CD8-positive, alpha-beta memory T cell (primary cell): Measurements from ENCODE around the gene SPDYE8. TPM values are rescaled to one million over a fixed set of nuclear protein-coding genes. Genes with fewer than 3 reads are reported as not detected.
"Not testable (repeated sequence)": the region's sequence is repeated elsewhere in the genome, so short reads cannot be mapped to it uniquely, and the experiment has no call there.

ENCODE experiments used
- CTCF ChIA-PET: fragments of 350-600 bp; sonication (Branson Sonifier 250); formaldehyde crosslinking; loops from one replicate; lab custom pipeline; 2021; ENCODE audit warnings: antibody characterized with exemption; lab: Charles Lee
- POLR2A ChIA-PET: fragments of 350-600 bp; sonication (Branson Sonifier 250); formaldehyde crosslinking; loops from one replicate; lab custom pipeline; 2021; ENCODE audit warnings: antibody characterized with exemption; lab: Charles Lee
- DNase-seq, 5 donors: peaks; one replicate each; pipeline versions ENCODE4 v3.0.0 to v3.0.0-alpha.2; 2020 to 2022; ENCODE audit warnings: mixed read lengths in 1 of 5
- H3K27ac ChIP-seq: one replicate; pipeline ENCODE4 v1.7.0; 2013; ENCODE audit warnings: low read depth, mild to moderate bottlenecking, low read length, moderate library complexity
- H3K27me3 ChIP-seq: 2 replicates; pipeline ENCODE4 v1.7.0; 2013; ENCODE audit warnings: low read length, mild to moderate bottlenecking; ENCODE audit not compliant: insufficient read depth, poor library complexity, severe bottlenecking
- H3K36me3 ChIP-seq: 2 replicates; pipeline ENCODE4 v1.7.0; 2013; ENCODE audit warnings: mild to moderate bottlenecking, low read length, moderate library complexity; ENCODE audit not compliant: insufficient read depth
- H3K4me1 ChIP-seq: 2 replicates; pipeline ENCODE4 v1.7.0; 2013; ENCODE audit warnings: mild to moderate bottlenecking, low read length, moderate library complexity; ENCODE audit not compliant: insufficient read depth
- H3K4me3 ChIP-seq: 2 replicates; pipeline ENCODE4 v1.7.0; 2013; ENCODE audit warnings: mild to moderate bottlenecking, low read length
- H3K9me3 ChIP-seq: 2 replicates; pipeline ENCODE4 v1.7.0; 2013; ENCODE audit warnings: mild to moderate bottlenecking, low read length
- H3K27ac Mint-ChIP-seq, 8 donors: one replicate each; pipeline ENCODE4 v1.8.0; 2020 to 2021; ENCODE audit warnings: mixed read lengths in 8 of 8, mild to moderate bottlenecking in 6 of 8, inconsistent platforms in 3 of 8, moderate library complexity in 3 of 8
- H3K27me3 Mint-ChIP-seq, 2 donors: one replicate each; pipeline ENCODE4 v1.8.0; 2020 to 2021; ENCODE audit warnings: mixed read lengths in 2 of 2, mild to moderate bottlenecking in 1 of 2, moderate library complexity in 1 of 2
- H3K36me3 Mint-ChIP-seq, 3 donors: one replicate each; pipeline ENCODE4 v1.8.0; 2020 to 2021; ENCODE audit warnings: mixed read lengths in 3 of 3, inconsistent platforms in 1 of 3, mild to moderate bottlenecking in 1 of 3
- H3K4me1 Mint-ChIP-seq, 3 donors: one replicate each; pipeline ENCODE4 v1.8.0; 2020 to 2021; ENCODE audit warnings: mixed read lengths in 3 of 3, inconsistent platforms in 1 of 3, mild to moderate bottlenecking in 1 of 3
- H3K4me3 Mint-ChIP-seq, 7 donors: one replicate each; pipeline ENCODE4 v1.8.0; 2020 to 2021; ENCODE audit warnings: mixed read lengths in 7 of 7, mild to moderate bottlenecking in 6 of 7, moderate library complexity in 4 of 7, inconsistent platforms in 2 of 7
- H3K9me3 Mint-ChIP-seq, 5 donors: one replicate each; pipeline ENCODE4 v1.8.0; 2020 to 2022; ENCODE audit warnings: mixed read lengths in 5 of 5, mild to moderate bottlenecking in 3 of 5, moderate library complexity in 2 of 5, inconsistent platforms in 1 of 5
- polyA plus RNA-seq: library from polyadenylated mRNA; unstranded; fragments of 300-500 nt; fragmentation: Illumina TruSeq; gene quantifications from one replicate; pipeline ENCODE4 v1.2.3, GENCODE V29; 2021
- total RNA-seq, 2 experiments: library from RNA; stranded (reverse); gene quantifications; one replicate each; pipeline ENCODE4 v1.2.3, GENCODE V29; 2021

The SPDYE8 gene, protein sequence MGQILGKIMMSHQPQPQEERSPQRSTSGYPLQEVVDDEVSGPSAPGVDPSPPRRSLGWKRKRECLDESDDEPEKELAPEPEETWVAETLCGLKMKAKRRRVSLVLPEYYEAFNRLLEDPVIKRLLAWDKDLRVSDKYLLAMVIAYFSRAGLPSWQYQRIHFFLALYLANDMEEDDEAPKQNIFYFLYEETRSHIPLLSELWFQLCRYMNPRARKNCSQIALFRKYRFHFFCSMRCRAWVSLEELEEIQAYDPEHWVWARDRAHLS
- not detected for total RNA-seq
- polyA plus RNA-seq, result 0.16 TPM

DNA sequence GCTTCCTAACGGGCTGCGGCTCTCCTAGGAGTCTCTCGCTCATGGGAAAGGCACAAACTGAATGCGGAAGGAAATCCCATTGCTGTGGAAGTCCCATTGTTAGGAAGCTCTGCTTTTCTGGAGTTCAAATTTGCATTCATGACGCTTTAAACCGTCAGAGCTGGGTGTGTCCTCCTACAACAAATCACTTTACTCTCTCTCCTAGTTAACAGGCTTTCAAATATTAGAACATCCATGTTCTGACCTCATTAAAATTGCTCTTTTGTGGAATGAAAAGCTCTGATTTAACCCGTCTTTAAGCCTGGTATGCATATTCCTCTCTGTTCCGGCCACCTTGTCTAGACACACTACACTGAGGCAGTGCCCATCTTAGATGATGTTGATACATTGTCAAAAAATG lies at the start of gene SPDYE8:
Gene SPDYE8 (minus strand): TSS at position 101 of the 400 bp plus-strand sequence. CDS start 1,800 bp downstream, outside the sequence.
- H3K4me3 Mint-ChIP-seq, H3K36me3 Mint-ChIP-seq, H3K27ac Mint-ChIP-seq, H3K36me3 ChIP-seq, H3K9me3 ChIP-seq, H3K4me1 Mint-ChIP-seq, H3K9me3 Mint-ChIP-seq, CTCF ChIA-PET, DNase-seq, H3K27ac ChIP-seq, H3K4me1 ChIP-seq, H3K27me3 Mint-ChIP-seq, H3K4me3 ChIP-seq, H3K27me3 ChIP-seq, POLR2A ChIA-PET: not testable (repeated sequence)

DNA sequence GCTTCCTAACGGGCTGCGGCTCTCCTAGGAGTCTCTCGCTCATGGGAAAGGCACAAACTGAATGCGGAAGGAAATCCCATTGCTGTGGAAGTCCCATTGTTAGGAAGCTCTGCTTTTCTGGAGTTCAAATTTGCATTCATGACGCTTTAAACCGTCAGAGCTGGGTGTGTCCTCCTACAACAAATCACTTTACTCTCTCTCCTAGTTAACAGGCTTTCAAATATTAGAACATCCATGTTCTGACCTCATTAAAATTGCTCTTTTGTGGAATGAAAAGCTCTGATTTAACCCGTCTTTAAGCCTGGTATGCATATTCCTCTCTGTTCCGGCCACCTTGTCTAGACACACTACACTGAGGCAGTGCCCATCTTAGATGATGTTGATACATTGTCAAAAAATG lies 28.2 kb upstream of the SPDYE8 start, which contains the start of gene SPDYE11:
Gene SPDYE11 (minus strand): TSS at position 101 of the 400 bp plus-strand sequence. CDS start 1,800 bp downstream, outside the sequence.
- POLR2A ChIA-PET, H3K27ac Mint-ChIP-seq, H3K27me3 Mint-ChIP-seq, H3K27me3 ChIP-seq, H3K4me3 ChIP-seq, H3K36me3 ChIP-seq, H3K4me1 ChIP-seq, H3K36me3 Mint-ChIP-seq, H3K4me3 Mint-ChIP-seq, H3K27ac ChIP-seq, H3K4me1 Mint-ChIP-seq, DNase-seq, H3K9me3 Mint-ChIP-seq, CTCF ChIA-PET, H3K9me3 ChIP-seq: not testable (repeated sequence)

DNA sequence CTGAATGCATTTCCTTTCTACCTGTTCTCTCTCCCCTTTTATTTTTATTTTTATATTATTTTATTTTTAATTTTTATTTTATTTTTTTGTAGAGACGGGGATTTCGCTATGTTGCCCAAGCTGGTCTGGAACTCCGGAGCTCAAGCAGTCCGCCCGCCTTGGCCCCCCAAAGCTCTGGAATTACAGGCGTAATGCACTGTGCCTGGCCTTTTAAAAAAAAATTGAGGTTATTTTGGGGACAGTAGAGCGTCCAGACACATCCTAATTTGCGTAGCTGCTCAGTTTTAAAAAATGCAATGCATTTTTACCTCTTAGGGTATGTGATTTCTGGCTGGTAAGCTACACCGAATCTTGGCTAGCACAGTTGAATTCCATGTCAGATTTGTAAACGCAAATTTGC lies 23.1 kb downstream of the SPDYE8 start:
- DNase-seq, H3K9me3 ChIP-seq, H3K27me3 Mint-ChIP-seq, H3K27ac ChIP-seq, H3K27me3 ChIP-seq, POLR2A ChIA-PET, CTCF ChIA-PET, H3K27ac Mint-ChIP-seq, H3K4me1 ChIP-seq, H3K4me1 Mint-ChIP-seq, H3K4me3 Mint-ChIP-seq, H3K9me3 Mint-ChIP-seq, H3K4me3 ChIP-seq, H3K36me3 ChIP-seq, H3K36me3 Mint-ChIP-seq: not testable (repeated sequence)

DNA sequence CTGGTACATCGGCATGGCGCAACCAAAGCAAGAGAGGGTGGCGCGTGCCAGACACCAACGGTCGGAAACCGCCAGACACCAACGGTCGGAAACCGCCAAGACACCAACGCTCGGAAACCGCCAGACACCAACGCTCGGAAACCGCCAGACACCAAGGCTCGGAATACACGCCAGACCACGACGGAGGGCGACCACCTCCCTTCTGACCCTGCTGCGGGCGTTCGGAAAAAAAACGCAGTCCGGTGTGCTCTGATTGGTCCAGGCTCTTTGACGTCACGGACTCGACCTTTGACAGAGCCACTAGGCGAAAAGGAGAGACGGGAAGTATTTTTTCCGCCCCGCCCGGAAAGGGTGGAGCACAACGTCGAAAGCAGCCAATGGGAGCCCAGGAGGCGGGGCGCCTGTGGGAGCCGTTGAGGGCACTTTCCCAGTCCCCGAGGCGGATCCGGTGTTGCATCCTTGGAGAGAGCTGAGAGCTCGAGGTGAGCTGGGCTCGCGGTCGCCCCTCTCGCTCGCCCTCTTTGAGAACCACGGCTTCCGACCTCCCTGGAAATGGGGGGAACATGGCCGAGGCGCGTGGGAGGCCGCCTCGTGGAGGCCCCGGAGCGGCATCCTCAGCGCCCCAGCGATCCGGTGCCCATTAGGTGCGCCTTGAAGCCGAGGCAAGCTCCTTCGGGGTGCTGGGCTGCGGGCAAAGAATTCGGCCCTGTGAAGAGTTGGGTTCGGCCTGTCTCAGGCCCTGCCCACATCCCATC lies 23.7 kb downstream of the SPDYE8 start:
- CTCF ChIA-PET, H3K9me3 Mint-ChIP-seq, H3K27me3 ChIP-seq, POLR2A ChIA-PET, H3K4me1 ChIP-seq, H3K4me1 Mint-ChIP-seq, H3K36me3 Mint-ChIP-seq, H3K27me3 Mint-ChIP-seq, H3K36me3 ChIP-seq, H3K9me3 ChIP-seq: not testable (repeated sequence)
- Histone ChIP-seq H3K4me3 (peak overlapping the region; percentile 47), H3K27ac (peak overlapping the region; percentile 69)
- Mint-ChIP-seq H3K27ac (peak overlapping the region; percentile 96 to 100 (median 99)), H3K4me3 (peak overlapping the region; percentile 94 to 98 (median 97))
- peak; percentile 84 to 94 (median 94) for DNase-seq

DNA sequence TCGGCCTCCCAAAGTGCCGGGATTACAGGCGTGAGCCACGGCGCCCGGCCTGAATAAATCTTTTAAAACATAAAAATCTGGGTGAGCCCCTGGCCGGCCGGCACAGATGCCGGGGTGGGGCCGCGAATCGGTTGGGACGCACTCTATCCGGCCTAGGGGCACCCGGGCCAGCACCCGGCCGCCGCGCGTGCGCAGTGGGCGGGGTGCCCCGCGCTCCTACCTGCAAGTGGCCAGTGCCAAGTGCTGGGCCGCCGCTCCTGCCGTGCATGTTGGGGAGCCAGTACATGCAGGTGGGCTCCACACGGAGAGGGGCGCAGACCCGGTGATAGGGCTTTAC lies 24.2 kb downstream of the SPDYE8 start:
- H3K9me3 ChIP-seq, result not testable (repeated sequence)

DNA sequence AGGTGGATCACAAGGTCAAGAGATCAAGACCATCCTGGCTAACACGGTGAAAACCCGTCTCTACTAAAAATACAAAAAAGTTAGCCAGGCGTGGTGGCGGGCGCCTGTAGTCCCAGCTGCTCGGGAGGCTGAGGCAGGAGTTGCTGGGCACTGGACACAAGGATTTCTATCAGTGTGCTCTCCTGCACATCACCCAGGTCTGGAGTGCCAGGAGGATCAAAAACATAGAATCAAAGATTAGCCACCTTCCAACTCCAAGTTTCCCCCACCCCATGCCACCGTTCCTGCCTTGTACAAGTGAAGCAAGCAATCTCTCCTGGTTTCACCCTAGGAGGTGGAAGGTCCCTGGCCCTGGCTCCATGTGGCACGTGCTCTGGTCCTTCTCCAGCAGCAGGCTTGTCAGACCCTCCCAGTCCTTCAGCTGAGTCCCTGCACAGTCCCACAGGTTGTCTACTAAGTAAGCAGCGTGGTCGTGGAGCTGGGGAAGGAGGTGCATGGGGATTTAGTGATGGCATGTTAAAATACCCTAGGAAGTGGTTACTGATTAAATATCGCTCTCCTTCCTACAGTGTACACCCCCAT lies 31.6 kb downstream of the SPDYE8 start:
- H3K27me3 Mint-ChIP-seq, H3K36me3 Mint-ChIP-seq, H3K9me3 ChIP-seq, POLR2A ChIA-PET, H3K27ac ChIP-seq, H3K27ac Mint-ChIP-seq, H3K4me3 ChIP-seq, H3K4me1 Mint-ChIP-seq, DNase-seq, H3K4me1 ChIP-seq, H3K27me3 ChIP-seq, H3K9me3 Mint-ChIP-seq, H3K36me3 ChIP-seq, H3K4me3 Mint-ChIP-seq, CTCF ChIA-PET: not testable (repeated sequence)

More for the DNA sequence above, 24.2 kb downstream of the SPDYE8 start:
- Histone ChIP-seq H3K27ac (peak overlapping the region; percentile 69), H3K4me3 (peak overlapping the region; percentile 47)
- H3K36me3 ChIP-seq, H3K27me3 ChIP-seq, CTCF ChIA-PET, POLR2A ChIA-PET, H3K36me3 Mint-ChIP-seq, H3K9me3 Mint-ChIP-seq, H3K4me1 ChIP-seq, H3K27me3 Mint-ChIP-seq, H3K4me1 Mint-ChIP-seq: not testable (repeated sequence)
- H3K27ac Mint-ChIP-seq, result peak overlapping the region; percentile 96 to 100 (median 99)
- H3K4me3 Mint-ChIP-seq, result peak overlapping the region; percentile 94 to 98 (median 97)
- peak in 3 of 5 donors; percentile 67 to 81 (median 74) for DNase-seq

DNA sequence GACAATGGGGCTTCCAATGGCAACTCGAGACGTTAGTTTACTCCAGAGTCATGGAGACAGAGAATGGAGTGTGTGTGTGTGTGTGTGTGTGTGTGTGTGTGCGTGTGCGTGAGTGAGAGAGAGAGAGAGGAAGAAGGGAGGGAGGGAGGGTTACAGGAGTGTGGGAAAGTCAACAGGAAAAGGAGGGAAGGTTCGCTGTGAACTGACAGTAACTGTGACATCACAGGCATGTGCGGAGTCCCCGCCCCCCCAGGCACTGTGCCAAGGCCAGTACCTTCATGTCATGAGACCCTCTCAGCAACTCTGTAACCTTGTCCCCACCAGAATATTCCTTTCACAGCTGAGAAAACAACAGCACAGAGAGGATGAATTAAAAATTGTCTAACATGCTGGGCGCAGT lies 32.1 kb downstream of the SPDYE8 start:
- CTCF ChIA-PET, H3K4me3 ChIP-seq, H3K4me1 ChIP-seq, DNase-seq, H3K4me3 Mint-ChIP-seq, H3K27me3 ChIP-seq, H3K27ac ChIP-seq, POLR2A ChIA-PET, H3K36me3 Mint-ChIP-seq, H3K9me3 Mint-ChIP-seq, H3K9me3 ChIP-seq, H3K36me3 ChIP-seq, H3K27me3 Mint-ChIP-seq, H3K4me1 Mint-ChIP-seq: not testable (repeated sequence)
- peak overlapping the region in 1 of 8 donors; percentile 22 for H3K27ac Mint-ChIP-seq

DNA sequence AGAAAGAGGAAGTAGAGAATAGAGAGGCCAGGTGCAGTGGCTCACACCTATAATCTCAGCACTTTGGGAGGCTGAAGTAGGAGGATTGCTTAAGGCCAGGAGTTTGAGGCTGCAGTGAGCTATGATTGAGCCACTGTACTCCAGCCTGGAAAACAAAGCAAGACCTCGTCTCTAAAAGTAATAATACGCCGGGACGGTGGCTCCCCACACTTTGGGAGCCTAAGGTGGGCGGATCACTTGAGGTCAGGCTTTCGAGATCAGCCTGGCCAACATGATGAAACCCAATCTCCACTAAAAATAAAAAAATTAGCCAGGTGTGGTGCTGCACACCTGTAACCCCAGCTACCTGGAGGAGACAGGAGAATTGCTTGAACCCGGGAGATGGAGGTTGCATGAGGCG lies 34.1 kb downstream of the SPDYE8 start:
- H3K4me3 ChIP-seq, H3K27me3 Mint-ChIP-seq, H3K9me3 Mint-ChIP-seq, H3K9me3 ChIP-seq, H3K27ac Mint-ChIP-seq, H3K27ac ChIP-seq, H3K36me3 Mint-ChIP-seq, H3K4me1 Mint-ChIP-seq, H3K36me3 ChIP-seq, CTCF ChIA-PET, H3K4me3 Mint-ChIP-seq, POLR2A ChIA-PET, H3K27me3 ChIP-seq, H3K4me1 ChIP-seq: not testable (repeated sequence)
- peak in 1 of 5 donors; percentile 14 for DNase-seq
